Peyer's patch (tissue), 4 donors: ENCODE results near the gene LTB4R.

Source experiments
- POLR2A ChIP-seq, 2 donors: fragments of 450-650 bp; IDR thresholded peaks; one replicate each; pipeline ENCODE4 v1.5.1; 2017; ENCODE audit warnings: antibody characterized with exemption in 2 of 2, mild to moderate bottlenecking in 2 of 2, moderate library complexity in 2 of 2
- TF ChIP-seq, protein P1 (sequence below), 6 experiments: fragments of 450-650 bp in 4 of 6; fragments of 200-600 bp in 2 of 6; sonication (generic) in 1 of 6; IDR thresholded peaks; one replicate each; pipeline ENCODE4 v1.5.1; 2017 to 2019; ENCODE audit warnings: antibody characterized with exemption in 6 of 6, mild to moderate bottlenecking in 3 of 6, moderate library complexity in 1 of 6

DNA sequence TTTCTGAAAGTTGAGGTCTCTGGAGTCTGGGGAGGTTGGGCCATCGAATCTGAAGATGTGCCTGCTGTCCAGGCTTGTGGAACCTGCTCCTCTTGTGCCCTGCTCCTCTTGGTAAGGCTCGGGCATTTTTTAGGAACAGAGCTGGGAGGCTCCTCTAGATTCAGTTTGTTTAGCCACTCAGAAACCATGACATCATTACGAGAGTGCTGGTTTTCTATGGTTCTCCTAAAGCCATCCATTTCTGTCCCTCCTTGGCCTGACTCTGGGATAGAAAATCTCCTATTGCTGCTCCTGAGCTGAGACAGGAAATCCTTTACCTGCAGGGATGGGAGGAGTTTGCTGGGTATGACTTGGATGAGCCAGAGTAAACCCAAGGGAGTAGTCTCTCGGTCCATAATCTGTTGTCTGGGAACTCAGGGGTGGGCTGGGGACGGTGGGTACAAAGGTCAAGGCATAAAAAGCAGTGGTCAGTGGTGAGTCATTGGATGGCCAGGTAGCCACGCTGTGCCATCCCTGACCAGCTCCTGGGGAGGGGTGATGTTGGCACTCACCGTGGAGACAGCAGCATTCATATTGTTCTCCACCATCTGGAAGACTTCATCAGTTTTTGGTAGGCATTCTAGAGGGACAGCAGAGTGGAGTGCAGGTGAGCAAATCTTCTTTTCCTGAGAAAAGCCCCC is 26.0 kb downstream of the LTB4R start:
- TF ChIP-seq, protein P1, sequence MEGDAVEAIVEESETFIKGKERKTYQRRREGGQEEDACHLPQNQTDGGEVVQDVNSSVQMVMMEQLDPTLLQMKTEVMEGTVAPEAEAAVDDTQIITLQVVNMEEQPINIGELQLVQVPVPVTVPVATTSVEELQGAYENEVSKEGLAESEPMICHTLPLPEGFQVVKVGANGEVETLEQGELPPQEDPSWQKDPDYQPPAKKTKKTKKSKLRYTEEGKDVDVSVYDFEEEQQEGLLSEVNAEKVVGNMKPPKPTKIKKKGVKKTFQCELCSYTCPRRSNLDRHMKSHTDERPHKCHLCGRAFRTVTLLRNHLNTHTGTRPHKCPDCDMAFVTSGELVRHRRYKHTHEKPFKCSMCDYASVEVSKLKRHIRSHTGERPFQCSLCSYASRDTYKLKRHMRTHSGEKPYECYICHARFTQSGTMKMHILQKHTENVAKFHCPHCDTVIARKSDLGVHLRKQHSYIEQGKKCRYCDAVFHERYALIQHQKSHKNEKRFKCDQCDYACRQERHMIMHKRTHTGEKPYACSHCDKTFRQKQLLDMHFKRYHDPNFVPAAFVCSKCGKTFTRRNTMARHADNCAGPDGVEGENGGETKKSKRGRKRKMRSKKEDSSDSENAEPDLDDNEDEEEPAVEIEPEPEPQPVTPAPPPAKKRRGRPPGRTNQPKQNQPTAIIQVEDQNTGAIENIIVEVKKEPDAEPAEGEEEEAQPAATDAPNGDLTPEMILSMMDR (IDR thresholded peaks at IDR 0.05): no peak
- TF ChIP-seq POLR2A (IDR thresholded peaks at IDR 0.05): no peak
